A673 (cell line): Measurements from ENCODE around the gene SCIMP. TPM values are rescaled to one million over a fixed set of nuclear protein-coding genes. Genes with fewer than 3 reads are reported as not detected.

Source experiments
- BruUV-seq: library from RNA; stranded (reverse); fragments of 400-500 nt; replicated peaks from 2 replicates; lab custom pipeline; 2021; lab: Mats Ljungman, UMichigan
- CTCF ChIA-PET: fragments of 300-600 bp; sonication (Branson Sonifier 250); formaldehyde crosslinking; loops from one replicate; lab custom pipeline; 2022; ENCODE audit warnings: antibody characterized with exemption; lab: Charles Lee
- POLR2A ChIA-PET: fragments of 300-600 bp; sonication (Branson Sonifier 250); formaldehyde crosslinking; loops from one replicate; lab custom pipeline; 2022; ENCODE audit warnings: antibody characterized with exemption; ENCODE audit not compliant: low non-redundant PET; lab: Charles Lee
- DNase-seq: peaks from one replicate; pipeline ENCODE4 v3.0.0-alpha.2; 2015; ENCODE audit warnings: low spot score
- H3K27ac ChIP-seq: fragments of 200-600 bp; sonication (generic); 2 replicates; pipeline ENCODE4 v1.5.1; 2016; ENCODE audit warnings: mixed run types, low read depth, mild to moderate bottlenecking, mixed read lengths, antibody characterized with exemption, low read length; ENCODE audit not compliant: poor library complexity, severe bottlenecking
- H3K27me3 ChIP-seq: fragments of 200-600 bp; sonication (generic); replicated peaks from 2 replicates; pipeline ENCODE4 v1.6.1; 2017; ENCODE audit warnings: mixed run types, low read depth, mild to moderate bottlenecking, mixed read lengths, antibody characterized with exemption, low read length; ENCODE audit not compliant: insufficient read depth, poor library complexity
- H3K36me3 ChIP-seq: fragments of 200-600 bp; sonication (generic); 2 replicates; pipeline ENCODE4 v1.6.1; 2016; ENCODE audit warnings: mixed run types, mild to moderate bottlenecking, mixed read lengths, antibody characterized with exemption, low read length; ENCODE audit not compliant: insufficient read depth, poor library complexity, severe bottlenecking
- H3K4me1 ChIP-seq: fragments of 200-600 bp; sonication (generic); 2 replicates; pipeline ENCODE4 v1.6.1; 2017; ENCODE audit warnings: mixed run types, mild to moderate bottlenecking, mixed read lengths, antibody characterized with exemption, low read length; ENCODE audit not compliant: insufficient read depth, poor library complexity, severe bottlenecking
- H3K4me3 ChIP-seq: fragments of 200-600 bp; sonication (generic); 2 replicates; pipeline ENCODE4 v1.5.1; 2016; ENCODE audit warnings: low read depth, mixed run types, mild to moderate bottlenecking, mixed read lengths, low read length; ENCODE audit not compliant: poor library complexity, severe bottlenecking
- H3K9me3 ChIP-seq: fragments of 200-600 bp; sonication (generic); 2 replicates; pipeline ENCODE4 v1.6.1; 2016; ENCODE audit warnings: mixed run types, low read depth, mild to moderate bottlenecking, mixed read lengths, antibody characterized with exemption, low read length; ENCODE audit not compliant: poor library complexity, severe bottlenecking
- EZH2 ChIP-seq: fragments of 200-600 bp; sonication (generic); IDR thresholded peaks from 2 replicates; pipeline ENCODE4 v1.6.1; 2017; ENCODE audit warnings: borderline replicate concordance, low read depth, mild to moderate bottlenecking, mixed read lengths, antibody characterized with exemption, low read length; ENCODE audit not compliant: poor library complexity, severe bottlenecking
- intact Hi-C: fragments of 100-400 bp; cut with micrococcal nuclease; formaldehyde crosslinking; loops from one replicate; pipeline ENCODE4 v1.10.0; 2022; ENCODE audit not compliant: unreplicated experiment
- total RNA-seq: library from RNA; stranded (reverse); gene quantifications from 2 replicates; pipeline ENCODE4 v1.2.3, GENCODE V29; 2021
- TF ChIP-seq, protein P1 (sequence below): fragments of 300-800, 200-600 bp; sonication (generic); conservative IDR thresholded peaks from 2 replicates; pipeline ENCODE4 v1.5.1; 2017; ENCODE audit warnings: low read depth, mild to moderate bottlenecking, antibody characterized with exemption, low read length, moderate library complexity, mixed read lengths

The SCIMP gene
- total RNA-seq, 1 experiment from 2014 or later = not detected

DNA sequence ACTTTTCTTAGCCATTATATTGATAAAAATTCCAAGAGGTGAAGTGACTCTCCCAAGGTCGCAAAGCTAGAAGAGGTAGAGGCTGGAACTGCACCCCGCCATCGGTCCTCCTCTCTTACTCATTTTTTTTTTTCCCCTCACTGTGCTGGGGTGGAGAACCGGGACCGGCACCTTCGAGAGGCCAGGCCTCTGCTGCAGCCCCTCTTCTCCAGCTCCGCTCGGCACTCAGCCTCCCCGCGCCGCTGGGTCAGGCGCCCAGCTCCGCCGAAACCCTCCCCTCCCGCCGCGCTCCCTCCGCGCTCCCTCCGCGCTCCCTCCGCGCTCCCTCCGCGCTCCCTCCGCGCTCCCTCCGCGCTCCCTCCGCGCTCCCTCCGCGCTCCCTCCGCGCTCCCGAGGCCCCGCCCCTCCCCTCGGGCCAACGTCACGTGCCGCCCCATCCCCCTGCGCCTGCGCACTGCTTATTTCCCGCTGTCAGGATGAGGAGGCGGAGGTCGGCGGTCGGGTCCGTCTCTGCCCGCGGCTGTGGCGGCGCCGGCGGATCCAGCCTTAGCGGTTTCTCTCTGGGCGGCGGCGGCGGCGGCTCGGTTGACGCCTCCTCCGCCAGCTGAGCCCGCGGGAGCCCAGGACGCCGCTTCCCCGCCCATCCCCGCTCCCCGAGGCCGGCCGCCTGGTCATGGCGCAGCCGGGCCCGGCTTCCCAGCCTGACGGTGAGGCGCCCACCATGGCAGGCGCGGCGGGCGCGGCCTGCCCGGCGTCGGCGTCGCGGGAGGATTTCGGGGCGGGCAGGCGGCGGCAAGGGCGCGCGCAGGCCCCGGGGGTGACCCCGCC, 47.4 kb upstream of the SCIMP start, which contains the start of gene RABEP1:
TSS of gene RABEP1 (plus strand) at position 471 of the 828 bp plus-strand sequence. CDS start at position 674, 203 bp downstream.
- peak; percentile 90 for DNase-seq
- BruUV-seq = no TSS peak
- H3K36me3 ChIP-seq = no peaks in the 10 kb centered on the region
- no peaks in the 10 kb centered on the region for H3K9me3 ChIP-seq
- ChIA-PET POLR2A (interaction anchor here (0.6 kb wide), 1 partner anchor 15 kb away, joined by 3 read pairs; no protein-coding TSS in a partner anchor), CTCF (no interaction called here)
- TF ChIP-seq, protein P1, sequence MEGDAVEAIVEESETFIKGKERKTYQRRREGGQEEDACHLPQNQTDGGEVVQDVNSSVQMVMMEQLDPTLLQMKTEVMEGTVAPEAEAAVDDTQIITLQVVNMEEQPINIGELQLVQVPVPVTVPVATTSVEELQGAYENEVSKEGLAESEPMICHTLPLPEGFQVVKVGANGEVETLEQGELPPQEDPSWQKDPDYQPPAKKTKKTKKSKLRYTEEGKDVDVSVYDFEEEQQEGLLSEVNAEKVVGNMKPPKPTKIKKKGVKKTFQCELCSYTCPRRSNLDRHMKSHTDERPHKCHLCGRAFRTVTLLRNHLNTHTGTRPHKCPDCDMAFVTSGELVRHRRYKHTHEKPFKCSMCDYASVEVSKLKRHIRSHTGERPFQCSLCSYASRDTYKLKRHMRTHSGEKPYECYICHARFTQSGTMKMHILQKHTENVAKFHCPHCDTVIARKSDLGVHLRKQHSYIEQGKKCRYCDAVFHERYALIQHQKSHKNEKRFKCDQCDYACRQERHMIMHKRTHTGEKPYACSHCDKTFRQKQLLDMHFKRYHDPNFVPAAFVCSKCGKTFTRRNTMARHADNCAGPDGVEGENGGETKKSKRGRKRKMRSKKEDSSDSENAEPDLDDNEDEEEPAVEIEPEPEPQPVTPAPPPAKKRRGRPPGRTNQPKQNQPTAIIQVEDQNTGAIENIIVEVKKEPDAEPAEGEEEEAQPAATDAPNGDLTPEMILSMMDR = no peak
- no peak for TF ChIP-seq EZH2
- peaks cover 12% of the 10 kb centered on the region for H3K4me1 ChIP-seq
- H3K27ac ChIP-seq = peak within 1 kb of the TSS; percentile 76
- no peaks in the 10 kb centered on the region for H3K27me3 ChIP-seq
- intact Hi-C loops = no loop called here
- H3K4me3 ChIP-seq = peak within 1 kb of the TSS; percentile 84

DNA sequence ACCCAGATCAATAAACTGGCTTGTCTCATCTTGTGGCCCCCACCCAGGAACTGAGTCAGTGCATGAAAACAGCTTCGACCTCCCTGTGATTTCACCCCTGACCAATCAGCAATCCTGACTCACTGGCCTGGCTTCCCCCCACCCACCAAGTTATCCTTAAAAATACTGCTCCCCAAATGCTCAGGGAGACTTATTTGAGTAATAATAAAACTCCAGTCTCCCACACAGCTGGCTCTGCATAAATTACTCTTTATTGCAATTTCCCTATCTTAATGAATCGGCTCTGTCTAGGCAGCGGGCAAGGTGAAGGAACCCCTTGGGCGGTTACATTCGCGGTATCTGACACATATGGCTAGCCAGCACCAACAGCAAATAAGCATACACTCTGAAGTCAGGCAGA, 37.7 kb upstream of the SCIMP start:
- intact Hi-C loops = no loop called here
- no TSS peak for BruUV-seq
- CTCF ChIA-PET = no interaction called here
- no peak for TF ChIP-seq EZH2
- TF ChIP-seq, protein P1 = no peak
- H3K4me1 ChIP-seq = no peaks in the 10 kb centered on the region
- H3K27me3 ChIP-seq = no peaks in the 10 kb centered on the region
- no peaks in the 10 kb centered on the region for H3K9me3 ChIP-seq
- no peaks in the 10 kb centered on the region for H3K36me3 ChIP-seq
- H3K4me3 ChIP-seq = no peak overlapping the region
- H3K27ac ChIP-seq = no peak overlapping the region
- DNase-seq = no peak
- POLR2A ChIA-PET = no interaction called here

DNA sequence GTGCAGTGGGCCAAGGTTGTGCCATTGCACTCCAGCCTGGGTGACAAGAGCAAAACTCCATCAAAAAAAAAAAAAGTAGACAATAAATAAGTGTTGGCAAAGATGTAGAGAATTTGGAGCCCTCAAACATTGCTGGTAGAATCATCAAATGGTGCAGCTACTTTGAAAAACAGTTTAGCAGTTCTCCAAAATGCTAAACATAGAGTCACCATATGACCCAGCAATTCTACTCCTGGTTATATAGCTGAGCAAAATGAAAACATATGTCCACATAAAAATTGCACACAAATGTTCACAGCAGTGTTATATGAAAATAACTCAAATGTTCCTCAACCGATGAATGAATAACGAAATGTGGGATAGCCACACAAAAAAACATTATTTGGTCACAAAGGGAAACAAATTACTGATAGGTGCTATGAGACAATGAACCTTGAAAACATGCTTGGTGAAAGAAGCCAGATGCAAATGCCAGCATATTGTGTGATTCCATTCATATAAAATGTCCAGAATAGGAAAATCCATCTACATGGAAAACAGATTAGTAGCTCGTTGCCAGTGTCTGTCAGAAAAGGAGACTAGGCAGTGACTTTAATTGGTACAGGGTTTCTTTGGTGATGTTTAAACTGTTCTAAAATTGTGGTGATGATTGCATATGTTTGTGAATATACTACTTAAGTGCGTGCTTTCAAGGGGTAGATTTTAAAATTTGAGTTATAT, 34.7 kb upstream of the SCIMP start:
- H3K27ac ChIP-seq = no peak overlapping the region
- CTCF ChIA-PET = no interaction called here
- H3K4me3 ChIP-seq = no peak overlapping the region
- BruUV-seq = no TSS peak
- no peaks in the 10 kb centered on the region for H3K36me3 ChIP-seq
- no peaks in the 10 kb centered on the region for H3K4me1 ChIP-seq
- H3K27me3 ChIP-seq = no peaks in the 10 kb centered on the region
- intact Hi-C loops = no loop called here
- no peak for DNase-seq
- no peaks in the 10 kb centered on the region for H3K9me3 ChIP-seq
- POLR2A ChIA-PET = interaction anchor here (0.6 kb wide), 1 partner anchor 247 kb away, joined by 3 read pairs; no protein-coding TSS in a partner anchor
- TF ChIP-seq, protein P1 = no peak
- no peak for TF ChIP-seq EZH2
